Measurements from ENCODE around the gene PCDHA10.

Gene PCDHA10

DNA sequence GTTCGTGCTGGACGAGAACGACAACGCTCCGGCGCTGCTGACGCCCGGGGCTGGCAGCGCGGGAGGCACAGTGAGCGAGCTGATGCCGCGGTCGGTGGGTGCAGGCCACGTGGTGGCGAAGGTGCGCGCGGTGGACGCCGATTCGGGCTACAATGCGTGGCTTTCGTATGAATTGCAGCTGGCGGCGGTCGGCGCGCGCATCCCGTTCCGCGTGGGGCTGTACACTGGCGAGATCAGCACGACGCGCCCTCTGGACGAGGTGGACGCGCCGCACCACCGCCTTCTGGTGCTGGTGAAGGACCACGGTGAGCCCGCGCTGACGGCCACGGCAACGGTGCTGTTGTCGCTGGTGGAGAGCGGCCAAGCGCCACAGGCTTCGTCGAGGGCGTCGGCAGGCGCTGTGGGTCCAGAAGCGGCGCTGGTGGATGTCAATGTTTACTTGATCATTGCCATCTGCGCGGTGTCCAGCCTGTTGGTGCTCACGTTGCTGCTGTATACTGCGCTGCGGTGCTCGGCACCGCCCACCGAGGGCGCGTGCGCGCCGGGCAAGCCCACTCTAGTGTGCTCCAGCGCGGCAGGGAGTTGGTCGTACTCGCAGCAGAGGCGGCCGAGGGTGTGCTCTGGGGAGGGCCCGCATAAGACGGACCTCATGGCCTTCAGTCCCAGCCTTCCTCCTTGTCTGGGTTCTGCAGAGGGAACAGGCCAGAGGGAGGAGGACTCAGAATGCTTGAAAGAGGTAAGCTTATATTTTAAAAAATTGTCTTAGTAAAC is 28.4 kb downstream of the PCDHA10 start:
- DNase-seq, result no peak

DNA sequence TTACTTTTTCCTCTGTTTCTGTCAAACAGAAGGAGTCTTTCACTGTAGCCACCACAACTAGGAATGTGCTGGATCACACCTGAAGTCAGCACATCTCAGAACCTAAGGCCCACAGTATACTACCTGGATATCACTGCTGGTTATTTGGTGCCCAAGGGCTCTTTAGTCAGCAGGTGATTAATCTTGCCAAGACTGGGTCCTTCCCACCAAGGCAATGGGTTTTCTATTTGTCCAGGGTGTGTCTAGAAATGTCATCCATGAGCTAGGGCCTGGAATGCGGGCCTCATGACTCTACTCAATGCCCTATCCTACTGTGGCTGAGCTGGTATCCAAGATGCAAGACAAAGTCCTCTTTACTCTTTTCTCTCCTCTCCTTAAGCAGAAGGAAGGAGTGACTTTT is 60.6 kb downstream of the PCDHA10 start:
- no peak for DNase-seq
